AG04449 (cell line): ENCODE data around the gene PEX14.
"Not testable (repeated sequence)": the region's sequence is repeated elsewhere in the genome, so short reads cannot be mapped to it uniquely, and the experiment has no call there.

Experiments used
- CTCF ChIA-PET: fragments of 350-600 bp; formaldehyde crosslinking; extraction: SDS; loops from one replicate; lab custom pipeline; 2021; ENCODE audit warnings: antibody characterized with exemption; lab: Yijun Ruan, JAX
- POLR2A ChIA-PET: fragments of 400-600, 350-600 bp; formaldehyde crosslinking; extraction: SDS; loops from one replicate; lab custom pipeline; 2020; ENCODE audit warnings: antibody characterized with exemption, inconsistent platforms; lab: Yijun Ruan, JAX
- DNase-seq: peaks from one replicate; pipeline ENCODE4 v3.0.0-alpha.2; 2010; ENCODE audit warnings: low read depth, low spot score
- H3K4me3 ChIP-seq: 2 replicates; pipeline ENCODE4 v1.5.1; 2011; ENCODE audit warnings: low read depth, mild to moderate bottlenecking, control low read depth, low read length
- TF ChIP-seq, protein P1 (sequence below): IDR thresholded peaks from one replicate; pipeline ENCODE4 v1.5.1; 2011; ENCODE audit warnings: mild to moderate bottlenecking, moderate library complexity, low read length, control low read depth, inconsistent platforms; ENCODE audit not compliant: insufficient read depth; ENCODE audit errors: missing control alignments

The PEX14 gene

DNA sequence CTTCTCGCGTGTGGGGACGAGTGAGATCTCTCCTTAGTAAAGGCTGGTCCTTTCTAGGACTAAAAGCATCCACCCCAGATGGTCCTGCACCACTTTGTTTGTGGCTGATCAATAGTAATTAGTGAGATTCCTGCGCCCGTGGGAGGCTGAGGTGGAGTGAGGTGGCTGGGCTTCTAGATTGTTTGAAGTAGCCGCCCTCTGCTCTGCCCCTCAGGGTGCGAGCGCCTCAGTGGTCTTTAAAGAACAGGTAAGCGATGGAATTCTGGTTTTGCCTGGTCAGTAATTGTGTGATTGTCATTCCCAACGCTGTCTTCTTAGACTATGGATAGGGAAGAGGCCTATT lies 20.7 kb downstream of the PEX14 start:
- ChIA-PET POLR2A (interaction anchor here (2.0 kb wide), 1 partner anchor 65 kb away, joined by 5 read pairs; no protein-coding TSS in a partner anchor), CTCF (interaction anchor here (0.8 to 15.4 kb wide), 40 partner anchors 10 to 542 kb away, joined by 3 to 332 read pairs (median 6); partner anchors contain the start of genes CENPS, CORT, DFFA and PEX14)
- H3K4me3 ChIP-seq: no peak overlapping the region
- TF ChIP-seq, protein P1, sequence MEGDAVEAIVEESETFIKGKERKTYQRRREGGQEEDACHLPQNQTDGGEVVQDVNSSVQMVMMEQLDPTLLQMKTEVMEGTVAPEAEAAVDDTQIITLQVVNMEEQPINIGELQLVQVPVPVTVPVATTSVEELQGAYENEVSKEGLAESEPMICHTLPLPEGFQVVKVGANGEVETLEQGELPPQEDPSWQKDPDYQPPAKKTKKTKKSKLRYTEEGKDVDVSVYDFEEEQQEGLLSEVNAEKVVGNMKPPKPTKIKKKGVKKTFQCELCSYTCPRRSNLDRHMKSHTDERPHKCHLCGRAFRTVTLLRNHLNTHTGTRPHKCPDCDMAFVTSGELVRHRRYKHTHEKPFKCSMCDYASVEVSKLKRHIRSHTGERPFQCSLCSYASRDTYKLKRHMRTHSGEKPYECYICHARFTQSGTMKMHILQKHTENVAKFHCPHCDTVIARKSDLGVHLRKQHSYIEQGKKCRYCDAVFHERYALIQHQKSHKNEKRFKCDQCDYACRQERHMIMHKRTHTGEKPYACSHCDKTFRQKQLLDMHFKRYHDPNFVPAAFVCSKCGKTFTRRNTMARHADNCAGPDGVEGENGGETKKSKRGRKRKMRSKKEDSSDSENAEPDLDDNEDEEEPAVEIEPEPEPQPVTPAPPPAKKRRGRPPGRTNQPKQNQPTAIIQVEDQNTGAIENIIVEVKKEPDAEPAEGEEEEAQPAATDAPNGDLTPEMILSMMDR: no peak
- no peak for DNase-seq

DNA sequence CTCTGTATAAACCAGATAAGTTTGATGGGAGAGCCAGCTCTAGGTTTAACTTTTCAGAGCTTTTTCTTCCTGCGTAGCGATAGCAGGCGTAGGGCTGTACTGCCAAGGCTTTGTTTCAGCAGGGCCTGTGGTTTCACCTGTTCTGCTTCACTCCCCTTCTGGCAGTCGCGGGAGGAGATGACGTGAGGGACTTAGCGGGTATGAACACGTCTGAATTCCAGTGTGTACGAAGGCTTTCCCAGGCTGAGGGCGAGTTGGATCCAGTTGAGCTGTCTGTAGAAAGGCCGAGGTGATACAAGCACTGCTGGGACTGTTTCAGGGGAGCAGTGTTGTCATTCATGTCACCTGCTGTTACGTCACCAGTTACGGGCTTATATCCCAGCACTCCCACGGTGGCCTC lies 21.2 kb downstream of the PEX14 start:
- ChIA-PET CTCF (interaction anchor here (0.8 to 15.4 kb wide), 18 partner anchors 11 to 542 kb away, joined by 3 to 332 read pairs (median 14); partner anchors contain the start of genes CENPS, CORT and PEX14), POLR2A (no interaction called here)
- H3K4me3 ChIP-seq: no peak overlapping the region
- TF ChIP-seq, protein P1: no peak
- DNase-seq: no peak

DNA sequence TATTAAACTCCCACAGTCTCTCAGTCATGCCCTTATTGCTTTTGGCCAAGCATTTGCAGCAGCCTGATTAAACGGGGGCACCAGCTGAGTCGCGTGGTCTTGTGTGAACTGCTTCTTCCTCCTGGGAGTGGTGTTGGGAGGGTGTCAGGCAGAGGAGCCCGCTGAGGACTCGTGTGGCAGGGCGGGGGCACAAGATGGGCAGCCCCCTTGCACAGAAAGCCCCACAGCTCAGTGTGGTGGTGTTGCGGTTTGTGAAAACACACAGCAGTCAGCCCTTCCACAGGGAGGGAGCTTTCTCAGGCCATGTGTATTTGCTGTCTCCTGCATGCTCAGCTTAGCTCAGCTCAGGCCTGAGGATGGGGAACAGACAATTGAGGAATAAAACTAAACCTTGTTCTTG lies 22.4 kb downstream of the PEX14 start:
- ChIA-PET POLR2A (no interaction called here), CTCF (interaction anchor here (1.2 to 15.4 kb wide), 7 partner anchors 10 to 445 kb away, joined by 4 to 332 read pairs (median 38); partner anchors contain the start of genes CENPS and CORT)
- no peak overlapping the region for H3K4me3 ChIP-seq

DNA sequence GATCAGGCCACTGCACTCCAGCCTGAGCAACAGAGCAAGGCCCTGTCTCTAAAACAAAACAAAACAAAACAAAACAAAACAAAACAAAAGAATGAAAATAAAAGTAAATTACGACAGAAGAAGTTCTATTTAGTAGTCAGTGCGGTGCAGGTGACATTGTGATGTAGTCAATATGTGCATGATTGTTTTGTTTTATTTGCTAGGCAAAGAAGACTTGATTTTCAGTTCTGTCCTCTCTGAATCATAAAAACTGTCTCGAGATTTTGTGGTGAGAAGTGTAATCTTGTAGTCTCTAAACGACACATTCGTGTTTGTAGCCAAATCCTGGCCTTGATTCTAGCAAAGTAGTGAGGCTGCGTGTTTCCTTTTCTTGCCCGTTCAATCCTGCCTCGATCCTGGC lies 23.5 kb downstream of the PEX14 start:
- H3K4me3 ChIP-seq: no peak overlapping the region
- DNase-seq: no peak
- ChIA-PET CTCF (interaction anchor here (1.1 to 15.4 kb wide), 7 partner anchors 8 to 444 kb away, joined by 3 to 332 read pairs (median 5); partner anchors contain the start of gene CENPS), POLR2A (no interaction called here)
- TF ChIP-seq, protein P1: no peak

More for the DNA sequence above, 22.4 kb downstream of the PEX14 start:
- no peak for DNase-seq
- TF ChIP-seq, protein P1: no peak

DNA sequence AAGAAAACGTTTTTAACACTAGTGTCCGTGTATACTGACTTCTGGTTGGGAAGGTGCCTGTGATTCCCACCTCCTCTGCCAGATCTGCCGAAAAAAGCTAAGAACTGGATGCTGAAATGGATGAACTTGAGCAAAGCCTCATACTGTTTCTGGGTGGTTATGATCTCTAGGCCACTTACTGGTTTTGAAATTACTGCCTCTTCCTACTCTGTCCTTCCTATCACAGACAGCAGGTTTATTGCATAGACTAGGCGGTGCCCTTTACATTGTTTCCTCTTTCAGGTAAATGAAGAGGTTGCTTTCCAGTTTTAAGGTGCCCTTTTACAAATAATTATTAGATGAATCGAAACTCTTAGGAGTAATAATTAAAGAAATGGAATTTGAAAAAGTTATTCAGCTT lies 27.5 kb downstream of the PEX14 start:
- CTCF ChIA-PET: interaction anchor here (1.0 to 11.3 kb wide), 5 partner anchors 7 to 491 kb away, joined by 3 to 230 read pairs (median 3); no protein-coding TSS in a partner anchor
- TF ChIP-seq, protein P1: no peak
- DNase-seq: no peak
- H3K4me3 ChIP-seq: no peak overlapping the region
- POLR2A ChIA-PET: no interaction called here

DNA sequence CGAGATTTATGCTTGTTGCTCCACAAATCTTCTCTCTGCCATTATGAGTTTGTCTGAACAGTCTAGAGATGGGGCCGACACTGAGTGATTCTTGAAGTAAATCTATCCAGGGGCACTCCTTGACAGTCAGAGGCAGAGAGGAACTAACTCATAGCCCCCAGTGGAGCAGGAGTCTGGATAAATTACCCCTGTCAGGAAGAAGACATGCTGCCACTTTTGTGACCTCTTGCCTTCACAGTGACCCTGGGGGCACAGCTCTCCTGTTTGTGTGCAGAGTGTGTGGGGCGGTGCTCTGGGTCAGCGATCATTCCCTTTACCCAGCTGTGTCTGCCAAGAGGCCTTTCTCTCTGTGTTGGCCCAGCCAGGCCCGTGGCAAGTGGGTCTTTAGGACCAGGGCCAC lies 29.5 kb downstream of the PEX14 start:
- ChIA-PET POLR2A (no interaction called here), CTCF (interaction anchor here (0.6 to 13.2 kb wide), 9 partner anchors 9 to 460 kb away, joined by 3 to 230 read pairs (median 4); no protein-coding TSS in a partner anchor)
- no peak for DNase-seq
- TF ChIP-seq, protein P1: no peak
- H3K4me3 ChIP-seq: no peak overlapping the region

DNA sequence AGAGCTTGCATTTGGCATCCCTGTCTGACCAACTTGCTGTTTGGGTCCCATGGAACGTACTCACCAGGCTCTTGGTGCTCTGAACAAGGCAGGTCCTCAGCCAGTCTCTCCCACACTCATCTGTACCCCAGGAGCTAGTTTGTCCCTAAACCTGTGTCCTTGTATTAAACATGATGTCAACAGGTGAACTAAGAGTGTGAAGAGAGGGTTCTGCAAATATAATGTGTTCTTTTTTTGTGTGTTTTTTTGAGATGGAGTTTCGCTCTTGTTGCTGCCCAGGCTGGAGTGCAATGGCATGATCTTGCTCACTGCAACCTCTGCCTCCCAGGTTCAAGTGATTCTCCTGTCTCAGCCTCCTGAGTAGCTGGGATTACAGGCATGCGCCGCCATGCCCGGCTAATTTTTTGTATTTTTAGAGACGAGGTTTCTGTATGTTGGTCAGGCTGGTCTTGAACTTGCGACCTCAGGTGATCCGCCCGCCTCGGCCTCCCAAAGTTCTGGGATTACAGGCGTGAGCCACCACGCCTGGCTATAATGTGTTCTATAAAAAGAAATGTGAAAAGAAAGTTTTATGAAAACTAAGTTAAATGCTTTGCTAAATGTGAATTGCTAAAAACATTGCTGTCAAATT lies 31.4 kb downstream of the PEX14 start:
- H3K4me3 ChIP-seq, POLR2A ChIA-PET, DNase-seq: not testable (repeated sequence)
- CTCF ChIA-PET: interaction anchor here (0.7 to 13.2 kb wide), 18 partner anchors 9 to 531 kb away, joined by 3 to 230 read pairs (median 6); partner anchors contain the start of gene DFFA
